ENCODE data around the gene C10orf120. TPM values are rescaled to one million over a fixed set of nuclear protein-coding genes. Genes with fewer than 3 reads are reported as not detected.
A peak's percentile ranks its signal among the peaks of the same experiment; 100 is the strongest.

The C10orf120 gene
- total RNA-seq, 1 donor from 2014 or later: not detected

- H3K9me3 ChIP-seq: no peaks in the 10 kb centered on the region
- intact Hi-C loops (cut with DNase I): no loop called here
- H3K4me1 ChIP-seq: no peaks in the 10 kb centered on the region
- ATAC-seq (no peak), DNase-seq (no peak)
- peaks cover 6% of the 10 kb centered on the region for H3K27me3 ChIP-seq
- no peak for TF ChIP-seq CTCF (IDR thresholded peaks at IDR 0.05)
- H3K27ac ChIP-seq: no peak overlapping the region
- H3K4me3 ChIP-seq: no peak overlapping the region
- no peaks in the 10 kb centered on the region for H3K36me3 ChIP-seq
Measured at GRCh38 chr10:122733931-122734665, 34.5 kb upstream of the C10orf120 start.

- Histone ChIP-seq H3K4me3 (no peak overlapping the region), H3K27ac (no peak overlapping the region), H3K4me1 (no peaks in the 10 kb centered on the region), H3K27me3 (peaks cover 6% of the 10 kb centered on the region), H3K9me3 (no peaks in the 10 kb centered on the region), H3K36me3 (no peaks in the 10 kb centered on the region)
- ATAC-seq (no peak), DNase-seq (no peak)
- no peak for TF ChIP-seq CTCF (IDR thresholded peaks at IDR 0.05)
- intact Hi-C loops (cut with DNase I): no loop called here
Measured at GRCh38 chr10:122733443-122733842, 33.8 kb upstream of the C10orf120 start.

GRCh38 chr10:122730238-122730637, 30.6 kb upstream of the C10orf120 start:
- ATAC-seq (no peak), DNase-seq (no peak)
- Histone ChIP-seq H3K4me3 (no peak overlapping the region), H3K27me3 (peaks cover 6% of the 10 kb centered on the region), H3K9me3 (no peaks in the 10 kb centered on the region), H3K27ac (no peak overlapping the region), H3K4me1 (no peaks in the 10 kb centered on the region), H3K36me3 (no peaks in the 10 kb centered on the region)
- TF ChIP-seq CTCF (IDR thresholded peaks at IDR 0.05): no peak
- intact Hi-C loops (cut with DNase I): no loop called here

- TF ChIP-seq CTCF (IDR thresholded peaks at IDR 0.05): no peak
- Histone ChIP-seq H3K4me3 (no peak overlapping the region), H3K27me3 (peaks cover 6% of the 10 kb centered on the region), H3K36me3 (no peaks in the 10 kb centered on the region), H3K27ac (no peak overlapping the region), H3K9me3 (no peaks in the 10 kb centered on the region), H3K4me1 (no peaks in the 10 kb centered on the region)
- intact Hi-C loops (cut with DNase I): no loop called here
- ATAC-seq (no peak), DNase-seq (no peak)
Measured at GRCh38 chr10:122729126-122729525, 29.5 kb upstream of the C10orf120 start.

- no peak for ATAC-seq
- no peak overlapping the region for H3K4me3 ChIP-seq
- TF ChIP-seq CTCF (IDR thresholded peaks at IDR 0.05): no peak
- no peaks in the 10 kb centered on the region for H3K4me1 ChIP-seq
- H3K36me3 ChIP-seq: no peaks in the 10 kb centered on the region
- intact Hi-C loops (cut with DNase I): no loop called here
- peaks cover 6% of the 10 kb centered on the region for H3K27me3 ChIP-seq
- H3K27ac ChIP-seq: no peak overlapping the region
- H3K9me3 ChIP-seq: no peaks in the 10 kb centered on the region
- no peak for DNase-seq
Measured at GRCh38 chr10:122727426-122727825, 27.8 kb upstream of the C10orf120 start.

GRCh38 chr10:122725768-122726167, 26.1 kb upstream of the C10orf120 start:
- intact Hi-C loops (cut with DNase I): no loop called here
- no peak for TF ChIP-seq CTCF (IDR thresholded peaks at IDR 0.05)

More at GRCh38 chr10:122725768-122726167, 26.1 kb upstream of the C10orf120 start:
- Histone ChIP-seq H3K27ac (no peak overlapping the region), H3K36me3 (no peaks in the 10 kb centered on the region), H3K9me3 (no peaks in the 10 kb centered on the region), H3K4me3 (no peak overlapping the region), H3K4me1 (no peaks in the 10 kb centered on the region), H3K27me3 (no peaks in the 10 kb centered on the region)
- DNase-seq: no peak
- ATAC-seq: peak; percentile 26

Data from upper lobe of right lung (tissue), 1 donor.